ENCODE measurements around the gene NFKB2.

Gene NFKB2

GRCh38 chr10:102409604-102410428 is 14.3 kb downstream of the NFKB2 start:
- no peak for DNase-seq

GRCh38 chr10:102410429-102411073 is 15.0 kb downstream of the NFKB2 start:
- no peak for DNase-seq

GRCh38 chr10:102411341-102412255 is 16.1 kb downstream of the NFKB2 start:
- DNase-seq, result no peak

GRCh38 chr10:102412293-102412692 is 16.8 kb downstream of the NFKB2 start:
- no peak for DNase-seq

- peak; percentile 72 for DNase-seq
Observed at GRCh38 chr10:102413053-102413705, 17.7 kb downstream of the NFKB2 start.

- DNase-seq, result no peak
Observed at GRCh38 chr10:102413806-102414561, 18.5 kb downstream of the NFKB2 start.

GRCh38 chr10:102414749-102415148 is 19.2 kb downstream of the NFKB2 start:
- DNase-seq, result no peak

GRCh38 chr10:102416283-102416682 is 20.8 kb downstream of the NFKB2 start:
- DNase-seq, result no peak

GRCh38 chr10:102416695-102417094 is 21.2 kb downstream of the NFKB2 start:
- no peak for DNase-seq

GRCh38 chr10:102418622-102419268 is 23.2 kb downstream of the NFKB2 start, which contains the start of gene PSD:
PSD (minus strand) TSS chr10:102418785; CDS start chr10:102417038, 1,747 bp downstream.
- DNase-seq, result peak; percentile 71

GRCh38 chr10:102419269-102420180 is 24.0 kb downstream of the NFKB2 start:
- DNase-seq, result peak; percentile 66

- DNase-seq, result no peak
Observed at GRCh38 chr10:102420181-102420713, 24.7 kb downstream of the NFKB2 start.

- DNase-seq, result peak; percentile 95
Observed at GRCh38 chr10:102420714-102421506, 25.4 kb downstream of the NFKB2 start, which contains the start of gene FBXL15. FBXL15 (plus strand) TSS chr10:102420836; CDS start chr10:102421130, 294 bp downstream.

- no peak for DNase-seq
Observed at GRCh38 chr10:102421507-102421756, 25.9 kb downstream of the NFKB2 start.

GRCh38 chr10:102421757-102422512 is 26.4 kb downstream of the NFKB2 start:
- no peak for DNase-seq

GRCh38 chr10:102422545-102423129 is 27.1 kb downstream of the NFKB2 start:
- no peak for DNase-seq

- no peak for DNase-seq
Observed at GRCh38 chr10:102423372-102423968, 28.0 kb downstream of the NFKB2 start.

GRCh38 chr10:102424145-102424544 is 28.6 kb downstream of the NFKB2 start:
- DNase-seq, result no peak
